Measurements from ENCODE around the gene GRIK3.

GRIK3 gene

DNA sequence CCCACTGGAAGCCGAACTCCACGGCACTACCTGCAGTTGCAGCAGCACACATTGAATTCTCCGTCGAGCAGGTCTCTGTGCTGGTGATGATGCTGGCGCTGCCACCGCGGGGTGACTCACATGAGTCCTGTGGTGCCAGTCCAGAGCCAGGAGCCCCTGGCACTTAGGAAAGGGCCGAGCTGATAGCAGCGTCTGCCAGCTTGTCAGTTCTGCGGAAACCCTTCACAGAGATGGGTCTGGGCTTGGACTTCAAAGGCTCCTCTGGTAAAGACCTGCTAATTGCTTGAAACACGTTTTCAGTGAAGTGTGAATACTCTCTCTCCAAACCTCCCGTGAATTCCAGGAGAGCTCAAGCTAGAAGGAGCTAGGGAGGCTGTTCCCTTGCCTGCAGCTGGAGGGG is 92.2 kb downstream of the GRIK3 start:
- Mint-ChIP-seq H3K27ac (no peak overlapping the region), H3K4me1 (no peaks in the 10 kb centered on the region), H3K27me3 (peaks cover 12 to 32% of the 10 kb centered on the region in 2 donors), H3K9me3 (no peaks in the 10 kb centered on the region), H3K36me3 (no peaks in the 10 kb centered on the region), H3K4me3 (no peak overlapping the region)
- ATAC-seq (replicated peaks): no peak
- DNase-seq: no peak

DNA sequence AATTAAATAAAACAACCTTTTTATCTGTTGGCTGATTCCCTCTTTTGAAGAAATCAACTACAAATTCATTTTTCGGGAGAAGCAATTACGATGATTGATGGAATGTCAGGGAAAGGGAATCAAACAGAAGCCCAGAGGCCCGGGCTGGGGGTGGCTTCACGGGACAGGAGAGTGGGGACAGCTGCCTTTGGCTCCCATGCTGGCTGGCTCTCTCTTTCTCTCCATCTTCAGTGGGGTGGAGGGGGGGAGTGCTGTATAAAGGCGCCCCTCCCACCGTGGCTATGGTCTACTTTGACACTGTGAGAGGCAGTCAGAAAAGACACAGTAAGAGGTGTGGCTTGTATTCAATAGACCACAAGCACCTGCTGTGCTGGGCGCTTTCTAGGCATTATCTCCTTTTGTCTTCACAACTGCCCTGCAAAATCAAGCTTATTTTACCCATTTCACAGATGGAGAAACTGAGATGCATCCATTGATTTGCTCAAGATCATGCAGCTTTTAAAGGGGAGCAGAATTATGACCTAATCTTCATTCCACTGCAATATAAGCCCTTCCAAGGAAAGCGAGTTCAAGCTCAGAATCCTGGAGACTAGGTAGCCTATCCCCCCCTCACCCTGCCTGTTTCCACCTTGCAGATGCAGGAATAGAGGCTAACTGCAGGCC is 92.9 kb downstream of the GRIK3 start:
- Mint-ChIP-seq H3K4me3 (no peak overlapping the region), H3K36me3 (no peaks in the 10 kb centered on the region), H3K9me3 (no peaks in the 10 kb centered on the region), H3K27ac (no peak overlapping the region), H3K27me3 (peaks cover 19 to 35% of the 10 kb centered on the region in 2 donors), H3K4me1 (no peaks in the 10 kb centered on the region)
- DNase-seq (no peak), ATAC-seq (replicated peaks) (no peak)

DNA sequence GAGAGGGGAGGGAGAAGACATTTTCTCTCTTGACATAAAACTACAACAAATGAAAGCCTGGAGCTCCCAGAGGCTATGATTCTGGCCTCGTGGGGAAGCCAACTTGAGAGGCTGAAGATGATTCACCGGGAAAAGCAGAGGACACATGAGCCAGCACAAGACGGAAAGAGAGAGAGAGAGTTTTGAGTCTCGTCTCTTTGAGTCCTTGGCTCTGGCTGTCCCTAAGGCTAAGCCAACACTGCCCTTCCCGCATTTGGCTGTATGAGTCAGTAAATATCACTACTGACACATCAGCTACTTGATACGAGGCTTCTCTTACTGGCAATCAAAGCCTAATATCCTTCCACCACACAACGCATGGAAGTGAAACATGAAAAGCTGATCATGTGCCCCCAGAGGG is 95.5 kb downstream of the GRIK3 start:
- peaks cover 25 to 29% of the 10 kb centered on the region in 2 donors for H3K27me3 Mint-ChIP-seq
- no peak overlapping the region for H3K4me3 Mint-ChIP-seq
- DNase-seq (no peak), ATAC-seq (replicated peaks) (no peak)
- no peaks in the 10 kb centered on the region for H3K36me3 Mint-ChIP-seq
- no peak overlapping the region for H3K27ac Mint-ChIP-seq
- no peaks in the 10 kb centered on the region for H3K9me3 Mint-ChIP-seq
- H3K4me1 Mint-ChIP-seq: no peaks in the 10 kb centered on the region

DNA sequence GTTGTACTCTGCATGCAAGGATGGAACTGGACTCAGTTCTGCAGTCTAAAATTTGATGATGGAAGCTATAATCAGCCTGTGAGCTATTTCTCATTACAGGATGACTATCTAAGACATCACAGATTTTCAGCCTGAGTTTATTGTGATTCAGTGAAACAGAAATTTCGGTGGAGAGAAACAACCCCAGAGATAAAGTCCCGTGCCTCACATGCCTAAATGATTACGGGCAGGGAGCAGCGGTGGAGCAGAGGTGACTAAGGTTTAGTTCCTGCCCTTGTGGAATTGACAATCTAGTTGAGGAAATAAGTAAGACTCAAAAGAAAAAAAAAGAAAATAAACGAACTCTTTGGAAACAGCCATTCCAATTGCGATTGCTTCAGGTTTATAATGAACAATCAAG is 96.9 kb downstream of the GRIK3 start:
- Mint-ChIP-seq H3K4me1 (no peaks in the 10 kb centered on the region), H3K36me3 (no peaks in the 10 kb centered on the region), H3K27me3 (peaks cover 24 to 29% of the 10 kb centered on the region in 2 donors), H3K9me3 (no peaks in the 10 kb centered on the region), H3K27ac (no peak overlapping the region), H3K4me3 (no peak overlapping the region)
- DNase-seq: no peak
- ATAC-seq (replicated peaks): no peak

DNA sequence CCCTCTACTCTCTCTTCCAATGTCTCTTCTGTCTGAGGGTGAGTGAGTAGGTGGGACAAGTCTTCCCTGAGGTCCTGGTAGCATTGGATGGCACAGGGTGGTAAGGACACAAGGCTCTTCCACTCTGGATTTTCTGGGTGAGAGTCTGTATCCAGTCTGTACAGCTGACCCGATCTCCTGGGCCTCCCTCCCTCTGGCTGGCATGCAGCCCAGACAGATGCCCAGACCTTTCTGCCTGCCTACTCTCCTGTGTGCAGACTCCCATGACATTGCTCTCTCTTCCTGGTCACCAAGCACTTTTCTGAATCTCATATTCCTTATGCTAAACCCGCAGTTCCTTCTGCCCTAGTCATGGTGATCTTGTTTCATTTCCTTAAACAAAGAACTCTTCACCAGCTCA is 100.3 kb downstream of the GRIK3 start:
- Mint-ChIP-seq H3K27ac (no peak overlapping the region), H3K4me3 (no peak overlapping the region), H3K9me3 (no peaks in the 10 kb centered on the region), H3K36me3 (no peaks in the 10 kb centered on the region), H3K4me1 (no peaks in the 10 kb centered on the region), H3K27me3 (peaks cover 20 to 22% of the 10 kb centered on the region in 2 donors)
- no peak for ATAC-seq (replicated peaks)
- no peak for DNase-seq

DNA sequence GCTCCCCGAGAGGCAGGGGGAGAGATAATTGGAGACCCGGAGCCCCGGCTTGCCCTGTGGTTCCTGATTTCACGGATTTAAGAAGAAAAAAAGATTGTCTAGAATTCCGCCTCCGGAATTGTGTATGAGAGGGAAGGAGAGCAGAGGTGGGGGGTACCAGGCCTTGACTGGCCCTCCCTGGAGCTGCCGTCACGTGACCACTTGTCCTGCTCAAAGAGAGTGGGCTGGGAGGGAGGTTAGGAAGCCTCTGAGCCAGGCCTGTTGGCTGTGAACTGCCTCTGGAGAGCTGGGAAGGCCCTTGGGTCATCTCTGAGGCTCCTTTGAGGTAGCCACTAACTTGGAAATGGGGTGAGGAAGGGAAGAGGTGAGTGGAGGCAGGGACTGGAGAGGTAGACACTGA is 106.5 kb downstream of the GRIK3 start:
- Mint-ChIP-seq H3K27me3 (peaks cover 18 to 26% of the 10 kb centered on the region in 2 donors), H3K36me3 (no peaks in the 10 kb centered on the region), H3K4me3 (no peak overlapping the region), H3K9me3 (no peaks in the 10 kb centered on the region), H3K4me1 (no peaks in the 10 kb centered on the region), H3K27ac (no peak overlapping the region)
- DNase-seq (no peak), ATAC-seq (replicated peaks) (no peak)

DNA sequence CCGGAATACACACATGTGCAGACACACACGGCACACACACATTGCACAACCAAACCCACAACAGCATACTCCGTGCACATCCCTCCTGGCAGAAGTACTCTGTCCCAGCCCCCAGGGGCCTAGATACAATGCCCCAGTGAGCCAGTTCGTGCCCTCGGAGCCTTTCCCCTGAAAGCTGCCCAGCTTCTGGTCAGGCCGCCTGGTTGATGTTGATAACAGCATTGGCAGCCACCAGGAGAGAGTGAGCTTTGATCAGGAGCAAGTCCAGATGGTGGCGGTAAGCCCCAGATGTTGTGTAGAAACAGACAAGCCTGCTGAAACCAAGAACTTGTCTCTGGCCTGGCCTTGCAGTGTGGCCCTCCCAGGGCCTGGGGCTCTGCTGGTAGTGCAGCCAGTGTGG is 109.1 kb downstream of the GRIK3 start:
- Mint-ChIP-seq H3K9me3 (no peaks in the 10 kb centered on the region), H3K27ac (no peak overlapping the region), H3K36me3 (no peaks in the 10 kb centered on the region), H3K4me3 (no peak overlapping the region), H3K4me1 (no peaks in the 10 kb centered on the region), H3K27me3 (peaks cover 28 to 50% of the 10 kb centered on the region in 2 donors)
- ATAC-seq (replicated peaks): no peak
- DNase-seq: no peak

DNA sequence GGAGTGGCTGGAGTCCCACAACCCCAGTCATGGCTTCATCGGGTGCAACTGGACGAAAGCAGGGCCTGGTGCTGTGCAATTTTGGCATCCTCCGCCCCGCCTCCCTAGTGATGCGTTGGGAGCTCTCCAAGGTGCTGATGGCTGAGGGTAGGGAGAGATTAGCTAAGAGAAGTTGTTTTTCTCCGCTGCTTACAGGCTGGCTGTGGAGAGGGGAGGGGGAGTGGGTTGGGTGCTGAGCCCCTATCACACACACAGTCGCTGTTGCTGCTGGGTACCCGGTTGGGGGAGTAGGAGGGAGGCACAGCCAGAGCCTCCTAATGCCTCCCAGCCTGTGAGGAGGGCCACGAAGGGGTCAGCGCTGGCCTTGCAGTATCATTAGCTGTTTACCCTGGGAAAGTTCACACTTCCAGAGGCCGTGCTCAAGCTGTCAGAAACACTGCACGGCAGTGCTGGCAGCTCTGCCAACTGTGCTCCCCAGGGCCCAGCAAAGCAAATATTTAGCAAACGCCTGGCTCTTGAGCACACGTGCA is 110.0 kb downstream of the GRIK3 start:
- no peaks in the 10 kb centered on the region for H3K36me3 Mint-ChIP-seq
- no peak overlapping the region for H3K4me3 Mint-ChIP-seq
- ATAC-seq (replicated peaks) (peak in 1 of 2 donors; percentile 33), DNase-seq (no peak)
- H3K4me1 Mint-ChIP-seq: no peaks in the 10 kb centered on the region
- peaks cover 28 to 50% of the 10 kb centered on the region in 2 donors for H3K27me3 Mint-ChIP-seq
- no peak overlapping the region for H3K27ac Mint-ChIP-seq
- H3K9me3 Mint-ChIP-seq: no peaks in the 10 kb centered on the region

DNA sequence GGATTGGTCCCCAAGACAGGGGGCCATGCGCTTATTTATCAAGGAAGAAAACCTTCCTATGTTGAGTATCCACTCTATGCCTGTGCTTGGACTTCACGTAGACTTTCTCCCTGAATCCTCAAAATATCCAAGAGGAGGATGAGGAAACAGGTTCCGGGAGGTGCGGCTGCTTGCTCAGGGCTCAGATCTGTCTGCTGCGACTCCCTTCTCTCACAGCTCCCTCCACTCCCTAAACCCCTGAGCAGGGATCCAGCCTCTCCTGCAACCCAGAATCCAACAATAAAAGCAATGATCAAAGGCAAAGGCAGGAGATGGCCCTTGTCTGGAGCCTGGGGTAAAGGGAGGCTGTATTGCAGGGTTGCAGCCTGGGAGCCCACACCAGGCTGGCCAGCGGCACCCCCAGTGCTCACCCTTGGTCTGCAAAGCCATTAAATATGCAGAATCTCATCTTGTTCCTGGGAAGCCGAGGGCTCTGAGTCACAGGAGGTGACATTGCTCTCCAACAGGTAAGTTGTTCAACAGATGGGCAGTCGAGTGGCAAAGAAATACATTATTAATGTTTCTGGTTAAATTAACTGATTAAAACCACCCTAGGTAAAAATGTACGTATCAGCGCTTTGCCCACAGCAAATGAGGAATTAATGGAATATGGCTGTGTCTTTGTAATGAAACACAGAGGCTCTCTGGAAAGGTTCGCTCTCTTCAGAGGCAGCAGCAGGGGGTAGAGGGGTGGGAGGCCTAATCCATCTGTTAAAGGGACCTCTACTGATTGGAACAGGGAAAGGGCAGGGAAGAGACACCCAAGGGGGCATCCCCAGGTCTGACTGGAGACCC is 111.5 kb downstream of the GRIK3 start:
- DNase-seq (no peak), ATAC-seq (replicated peaks) (no peak)
- Mint-ChIP-seq H3K4me1 (no peaks in the 10 kb centered on the region), H3K27ac (no peak overlapping the region), H3K4me3 (no peak overlapping the region), H3K27me3 (peaks cover 33 to 47% of the 10 kb centered on the region in 2 donors), H3K9me3 (no peaks in the 10 kb centered on the region), H3K36me3 (no peaks in the 10 kb centered on the region)

DNA sequence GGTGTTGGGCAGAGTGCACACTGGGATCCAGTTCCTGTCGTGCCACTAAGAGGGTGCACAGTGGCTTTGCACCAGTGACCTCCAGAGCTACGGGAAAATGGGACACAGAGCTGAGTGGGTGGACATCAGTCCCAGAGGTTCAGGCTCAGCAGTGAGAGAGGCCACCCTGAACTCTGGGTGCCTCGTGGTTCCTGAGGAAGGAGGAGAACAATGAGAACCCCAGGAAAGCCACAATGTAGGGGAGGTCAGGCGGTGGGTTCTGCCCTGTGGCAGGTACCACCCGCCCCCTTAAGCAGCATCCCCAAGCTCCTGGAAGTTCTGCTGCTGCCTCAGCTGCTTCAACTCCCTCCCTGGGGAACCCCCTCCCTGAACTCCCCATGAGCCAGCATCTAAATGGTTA is 112.2 kb downstream of the GRIK3 start:
- no peak overlapping the region for H3K4me3 Mint-ChIP-seq
- ATAC-seq (replicated peaks) (no peak), DNase-seq (no peak)
- H3K4me1 Mint-ChIP-seq: no peaks in the 10 kb centered on the region
- no peaks in the 10 kb centered on the region for H3K36me3 Mint-ChIP-seq
- peaks cover 33 to 45% of the 10 kb centered on the region in 2 donors for H3K27me3 Mint-ChIP-seq
- H3K9me3 Mint-ChIP-seq: no peaks in the 10 kb centered on the region
- no peak overlapping the region for H3K27ac Mint-ChIP-seq

DNA sequence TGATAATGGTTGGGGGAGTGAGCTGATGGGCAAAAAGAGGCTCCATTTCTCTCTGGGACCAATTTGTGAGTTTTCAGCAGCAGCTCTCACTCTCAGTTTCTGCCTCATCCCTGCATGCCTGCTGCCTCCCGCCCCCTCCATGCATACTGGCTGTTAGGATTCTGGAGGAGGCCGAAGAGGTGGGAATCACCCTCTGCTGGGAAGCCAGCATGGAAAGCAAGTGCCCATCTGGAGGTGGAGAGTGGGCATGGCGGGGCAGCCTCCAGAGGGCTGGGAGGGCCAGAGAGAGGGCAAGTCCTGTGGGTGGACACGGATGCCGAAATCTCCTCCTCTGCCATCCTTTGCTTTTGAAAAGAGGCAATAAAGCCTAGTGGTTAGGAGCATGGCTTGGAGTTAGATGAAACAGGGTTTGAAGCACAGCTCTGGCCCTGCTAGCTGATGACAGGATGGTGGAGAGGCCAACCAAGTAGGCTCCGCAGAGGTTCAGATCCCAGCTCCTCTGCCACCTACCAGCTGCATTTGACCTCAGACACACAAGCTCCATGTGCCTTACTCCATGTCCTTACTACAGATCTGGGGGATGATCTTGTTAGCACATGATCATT is 113.4 kb downstream of the GRIK3 start:
- no peaks in the 10 kb centered on the region for H3K4me1 Mint-ChIP-seq
- H3K27me3 Mint-ChIP-seq: peaks cover 34 to 42% of the 10 kb centered on the region in 2 donors
- no peak overlapping the region for H3K27ac Mint-ChIP-seq
- no peak for DNase-seq
- ATAC-seq (replicated peaks): no peak
- peaks cover 1 to 4% of the 10 kb centered on the region in 2 donors for H3K9me3 Mint-ChIP-seq
- H3K4me3 Mint-ChIP-seq: no peak overlapping the region
- H3K36me3 Mint-ChIP-seq: no peaks in the 10 kb centered on the region

DNA sequence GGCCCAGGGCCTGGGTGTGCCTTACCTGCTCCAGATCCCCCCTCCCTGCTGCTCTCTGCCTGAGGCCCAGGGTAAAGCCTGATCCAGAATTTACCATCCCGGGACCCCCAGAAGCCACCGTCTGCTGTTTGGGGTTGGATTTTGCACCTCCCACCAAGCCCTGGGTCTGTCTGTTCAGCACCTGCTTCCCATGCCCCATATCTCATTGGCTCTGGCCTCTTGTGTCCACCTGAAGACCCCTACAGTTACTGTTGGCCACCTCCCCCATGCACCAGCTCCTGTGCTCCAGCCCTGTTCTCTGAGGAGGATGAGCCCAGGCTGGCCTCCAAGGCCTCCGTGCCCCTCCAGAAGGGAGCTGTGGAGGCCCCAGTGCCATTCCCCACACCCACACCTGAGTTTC is 113.9 kb downstream of the GRIK3 start:
- H3K36me3 Mint-ChIP-seq: peaks cover under 1 to 3% of the 10 kb centered on the region in 2 donors
- no peaks in the 10 kb centered on the region for H3K4me1 Mint-ChIP-seq
- DNase-seq (no peak), ATAC-seq (replicated peaks) (no peak)
- peaks cover 7 to 8% of the 10 kb centered on the region in 2 donors for H3K9me3 Mint-ChIP-seq
- peaks cover 38 to 47% of the 10 kb centered on the region in 2 donors for H3K27me3 Mint-ChIP-seq
- no peak overlapping the region for H3K27ac Mint-ChIP-seq
- no peak overlapping the region for H3K4me3 Mint-ChIP-seq

DNA sequence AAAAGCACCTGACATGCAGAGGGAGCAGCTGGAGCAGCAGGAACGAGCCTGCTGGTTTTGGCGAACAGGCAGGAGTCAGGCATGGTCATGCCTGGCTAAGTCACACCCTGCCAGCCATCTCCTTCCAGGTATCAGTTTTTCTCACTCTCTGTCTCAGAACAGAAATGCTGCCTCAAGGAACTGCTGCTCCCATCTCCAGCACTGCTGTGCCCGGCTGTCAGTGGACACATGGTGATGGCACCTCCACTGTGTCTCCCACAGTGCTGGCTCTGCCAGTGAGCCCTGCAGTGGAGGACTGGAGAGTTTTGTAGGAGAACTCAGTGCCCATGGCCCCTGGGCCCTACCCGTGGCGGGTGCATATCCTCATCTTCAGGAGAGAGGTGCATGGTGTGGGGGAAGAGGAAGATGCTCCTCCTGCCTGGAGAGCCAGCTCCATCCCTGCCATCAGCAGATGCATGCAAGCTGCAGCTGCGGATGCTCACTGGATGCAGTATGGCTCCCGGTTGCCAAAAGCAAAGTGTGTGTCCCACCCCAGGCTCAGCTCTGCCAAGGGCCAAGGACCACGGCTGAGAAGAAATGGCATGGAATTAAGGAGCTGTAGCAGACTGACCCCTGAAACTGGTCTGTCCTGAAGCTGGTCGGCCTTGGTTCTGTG is 114.7 kb downstream of the GRIK3 start:
- DNase-seq (no peak), ATAC-seq (replicated peaks) (no peak)
- Mint-ChIP-seq H3K9me3 (peaks cover 9 to 12% of the 10 kb centered on the region in 2 donors), H3K27me3 (peaks cover 33 to 42% of the 10 kb centered on the region in 2 donors), H3K4me1 (no peaks in the 10 kb centered on the region), H3K4me3 (no peak overlapping the region), H3K36me3 (peaks cover 2 to 3% of the 10 kb centered on the region in 2 donors), H3K27ac (no peak overlapping the region)

DNA sequence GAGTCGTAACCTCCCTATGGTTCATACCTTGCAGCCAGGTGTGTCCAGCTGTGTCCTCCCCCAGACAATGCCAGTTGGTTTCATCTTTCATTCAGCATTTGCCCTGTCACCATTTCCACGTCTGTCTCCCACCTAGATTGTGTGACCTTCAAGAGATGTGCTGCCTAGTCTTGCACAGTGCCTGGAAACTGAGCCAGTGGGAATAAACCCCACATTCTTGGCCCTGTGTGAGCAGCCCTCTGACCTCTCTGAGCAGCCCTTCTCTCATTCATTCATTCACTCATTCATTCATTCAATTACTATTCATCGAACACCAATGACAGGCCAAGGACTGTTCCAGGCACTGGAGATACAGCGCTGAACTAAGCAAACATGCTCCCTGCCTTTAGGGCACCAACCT is 115.7 kb downstream of the GRIK3 start:
- DNase-seq (no peak), ATAC-seq (replicated peaks) (no peak)
- H3K4me3 Mint-ChIP-seq: no peak overlapping the region
- peaks cover 2 to 3% of the 10 kb centered on the region in 2 donors for H3K36me3 Mint-ChIP-seq
- H3K9me3 Mint-ChIP-seq: peaks cover 9 to 12% of the 10 kb centered on the region in 2 donors
- peaks cover 35 to 41% of the 10 kb centered on the region in 2 donors for H3K27me3 Mint-ChIP-seq
- no peak overlapping the region for H3K27ac Mint-ChIP-seq
- no peaks in the 10 kb centered on the region for H3K4me1 Mint-ChIP-seq

Data from stimulated activated naive B cell treated with anti-CD40 and anti-IgM and Interleukin-4, amounts not matched to agents 10 μg/mL and 1 μg/mL and 100 μg/mL, for 72 hours (primary cell).